Psoas muscle (tissue), 8 donors: Measurements from ENCODE around the gene RNASEL. TPM values are rescaled to one million over a fixed set of nuclear protein-coding genes. Genes with fewer than 3 reads are reported as not detected.

Experiments used
- ATAC-seq, 4 donors: fragments of 200-7000 bp; cut with Tn5 transposase; one replicate each; pipeline ENCODE4 v1.9.1; 2020; ENCODE audit warnings: moderate library complexity in 3 of 4, mild to moderate bottlenecking in 2 of 4
- DNase-seq, 2 donors: peaks; one replicate each; pipeline ENCODE4 v3.0.0-alpha.2; 2020
- H3K27ac ChIP-seq: fragments of 200-600 bp; one replicate; pipeline ENCODE4 v1.8.0; 2022
- H3K27me3 ChIP-seq, 3 donors: fragments of 200-600 bp in 1 of 3; one replicate each; pipeline versions ENCODE4 v1.6.1 to v1.8.0; 2013 to 2022; ENCODE audit warnings: low read length in 2 of 3, mild to moderate bottlenecking in 2 of 3, moderate library complexity in 1 of 3; ENCODE audit not compliant: insufficient read depth in 3 of 3
- H3K36me3 ChIP-seq, 2 donors: fragments of 200-600 bp in 1 of 2; one replicate each; pipeline versions ENCODE4 v1.6.1 to v1.8.0; 2013 to 2022; ENCODE audit warnings: low read depth in 1 of 2, mild to moderate bottlenecking in 1 of 2, moderate library complexity in 1 of 2; ENCODE audit not compliant: insufficient read depth in 1 of 2
- H3K4me1 ChIP-seq: fragments of 200-600 bp; one replicate; pipeline ENCODE4 v1.8.0; 2022
- H3K4me3 ChIP-seq: fragments of 200-600 bp; one replicate; pipeline ENCODE4 v1.8.0; 2022; ENCODE audit warnings: mild to moderate bottlenecking
- H3K9me3 ChIP-seq: fragments of 200-600 bp; one replicate; pipeline ENCODE4 v1.8.0; 2022
- WGBS, 3 donors: extraction: QIAGEN DNeasy Blood & Tissue Kit; methylation state at CpG; one replicate each; pipeline versions ENCODE4 v1.1.6 to v1.1.7; 2013; 5-methylcytosine and 5-hydroxymethylcytosine counted together
- intact Hi-C, 2 donors: fragments of 100-400 bp; cut with DNase I; formaldehyde crosslinking; loops; one replicate each; pipeline versions ENCODE4 v1.11.0 to v1.14.2; 2022
- polyA plus RNA-seq, 3 donors: library from polyadenylated mRNA; stranded (reverse); fragments of 200-250 nt; gene quantifications; one replicate each; pipeline ENCODE4 v1.2.3, GENCODE V29; 2013
- total RNA-seq, 4 donors: library from RNA; stranded (reverse); fragmentation: NEBNext Ultra II Directional in 2 of 4; extraction: Animal tissue kit (Norgen Biotek cat#: 25700) in 2 of 4; gene quantifications; one replicate each; pipeline versions ENCODE4 v1.2.1 to v1.2.4, GENCODE V29; 2021 to 2023
- TF ChIP-seq, protein P1 (sequence below): fragments of 200-600 bp; IDR thresholded peaks from one replicate; pipeline ENCODE4 v1.8.0; 2022; ENCODE audit warnings: antibody characterized with exemption
- donor health status: healthy with polysubstance abuse.
- donor health status: DM: no; HTN: no; CAD: no; lungs with moderate emphysema.
- donor health status: Bipolar disorder and iron deficiency.
- donor health status: healthy.
- donor health status: DM: yes; HTN: yes; CAD: no.
- donor health status: DM: no; HTN: no; CAD: no.
- donor health status: DM: no; HTN: no; CAD: no.
- donor health status: DM: yes; HTN: yes; CAD: no.

Gene RNASEL
- total and polyA plus RNA-seq, 7 donors: 0.61 to 4.4 (median 2.0) TPM

DNA sequence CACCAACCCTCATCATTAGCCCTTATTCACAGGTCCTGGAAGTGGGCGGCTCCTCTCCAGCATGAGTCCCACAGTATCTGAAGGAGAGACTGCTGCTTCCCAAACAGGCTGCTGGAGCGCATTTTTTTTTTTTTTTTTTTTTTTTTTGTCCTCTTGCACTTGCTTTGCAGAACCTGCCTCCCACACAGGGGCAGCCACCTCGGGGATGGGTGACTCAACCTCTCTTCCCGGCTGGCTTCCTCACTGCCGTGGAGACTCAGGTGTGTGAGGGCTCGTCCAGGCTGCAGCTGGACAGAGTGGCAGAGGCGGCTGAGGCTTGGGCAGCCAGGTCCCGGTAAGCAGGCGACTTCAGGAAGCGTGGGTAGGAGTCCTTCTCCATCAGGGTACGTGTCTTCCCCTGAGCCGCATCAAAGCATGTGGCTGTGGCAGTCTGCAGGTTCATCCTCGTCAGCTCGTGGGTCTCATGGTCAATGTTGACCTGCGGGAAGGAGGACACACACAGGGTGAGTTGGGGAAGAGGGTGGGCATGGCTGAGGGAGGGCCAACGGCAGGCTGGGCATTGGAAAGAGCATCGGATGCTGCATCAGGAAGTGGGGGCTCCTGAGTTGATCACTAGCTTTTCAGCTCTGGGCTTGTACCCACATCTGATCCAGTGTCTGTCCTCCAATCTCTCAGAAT is 11.1 kb upstream of the RNASEL start:
- intact Hi-C loops: loop anchor here (2.0 to 5.0 kb wide), 2 partner anchors 158 to 183 kb away; no protein-coding TSS in a partner anchor
- Histone ChIP-seq H3K27me3 (no peaks in the 10 kb centered on the region), H3K36me3 (peaks cover 0 to 22% of the 10 kb centered on the region in 2 donors), H3K4me1 (peaks cover 25% of the 10 kb centered on the region), H3K27ac (no peak overlapping the region), H3K4me3 (no peak overlapping the region), H3K9me3 (no peaks in the 10 kb centered on the region)
- 85 to 87% (median 87%) methylated on average over 16 to 17 of the region's 17 CpGs for WGBS, 3 donors
- TF ChIP-seq, protein P1, sequence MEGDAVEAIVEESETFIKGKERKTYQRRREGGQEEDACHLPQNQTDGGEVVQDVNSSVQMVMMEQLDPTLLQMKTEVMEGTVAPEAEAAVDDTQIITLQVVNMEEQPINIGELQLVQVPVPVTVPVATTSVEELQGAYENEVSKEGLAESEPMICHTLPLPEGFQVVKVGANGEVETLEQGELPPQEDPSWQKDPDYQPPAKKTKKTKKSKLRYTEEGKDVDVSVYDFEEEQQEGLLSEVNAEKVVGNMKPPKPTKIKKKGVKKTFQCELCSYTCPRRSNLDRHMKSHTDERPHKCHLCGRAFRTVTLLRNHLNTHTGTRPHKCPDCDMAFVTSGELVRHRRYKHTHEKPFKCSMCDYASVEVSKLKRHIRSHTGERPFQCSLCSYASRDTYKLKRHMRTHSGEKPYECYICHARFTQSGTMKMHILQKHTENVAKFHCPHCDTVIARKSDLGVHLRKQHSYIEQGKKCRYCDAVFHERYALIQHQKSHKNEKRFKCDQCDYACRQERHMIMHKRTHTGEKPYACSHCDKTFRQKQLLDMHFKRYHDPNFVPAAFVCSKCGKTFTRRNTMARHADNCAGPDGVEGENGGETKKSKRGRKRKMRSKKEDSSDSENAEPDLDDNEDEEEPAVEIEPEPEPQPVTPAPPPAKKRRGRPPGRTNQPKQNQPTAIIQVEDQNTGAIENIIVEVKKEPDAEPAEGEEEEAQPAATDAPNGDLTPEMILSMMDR: no peak
- ATAC-seq: no peak
- DNase-seq: no peak

DNA sequence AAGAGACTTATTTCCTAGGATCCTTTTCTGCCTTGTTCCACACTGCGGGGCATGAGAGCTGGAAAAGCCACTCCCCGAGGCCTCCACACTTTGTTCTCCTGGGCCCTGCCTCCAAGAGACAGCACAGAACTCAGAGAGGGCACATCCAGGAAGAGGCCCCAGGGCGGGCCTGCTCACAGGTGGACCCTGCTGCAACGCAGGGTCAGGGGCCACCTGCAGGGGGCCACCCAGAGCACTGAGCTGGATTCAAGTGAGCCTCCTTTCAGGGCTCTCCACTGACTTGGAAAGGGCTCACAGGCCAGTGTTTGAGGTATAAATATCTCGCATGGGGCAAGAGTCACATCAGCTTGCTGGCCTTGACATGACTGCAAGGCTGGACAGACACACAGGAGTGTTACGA is 10.3 kb upstream of the RNASEL start:
- Histone ChIP-seq H3K4me1 (peaks cover 22% of the 10 kb centered on the region), H3K36me3 (peaks cover 0 to 22% of the 10 kb centered on the region in 2 donors), H3K27ac (no peak overlapping the region), H3K9me3 (no peaks in the 10 kb centered on the region), H3K27me3 (no peaks in the 10 kb centered on the region), H3K4me3 (no peak overlapping the region)
- TF ChIP-seq, protein P1: peak; percentile 17
- peak in 1 of 4 donors; percentile 4 for ATAC-seq
- no peak for DNase-seq
- intact Hi-C loops: loop anchor here (5.0 to 10.0 kb wide), 3 partner anchors 512 to 1035 kb away; partner anchors contain the start of gene ARPC5 (in 1 of the 2)
- 64 to 74% (median 65%) methylated on average over 6 of the region's 6 CpGs for WGBS, 3 donors

DNA sequence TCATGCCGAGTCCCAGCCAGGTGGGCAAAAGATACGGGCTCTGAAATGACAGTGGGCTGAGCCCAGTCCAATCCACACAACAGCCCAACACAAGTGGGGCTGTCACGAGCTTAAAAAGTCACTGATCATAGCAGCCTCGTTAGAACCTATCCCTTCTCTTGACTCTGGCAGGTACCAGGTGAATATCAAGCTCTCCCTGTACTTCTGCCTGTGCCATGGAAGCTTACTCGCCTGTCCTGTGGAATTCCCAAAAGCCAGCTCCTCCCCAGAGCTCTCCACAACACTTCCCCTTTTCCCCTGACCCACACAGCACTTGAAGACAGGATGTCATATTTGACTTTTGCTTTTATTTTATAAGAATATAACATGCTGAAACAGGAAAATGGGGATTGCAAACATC is 9.2 kb upstream of the RNASEL start:
- intact Hi-C loops: loop anchor here (5.0 to 10.0 kb wide), 3 partner anchors 511 to 1037 kb away; partner anchors contain the start of gene ARPC5 (in 1 of the 2)
- H3K27me3 ChIP-seq: no peaks in the 10 kb centered on the region
- no peak overlapping the region for H3K4me3 ChIP-seq
- TF ChIP-seq, protein P1: no peak
- peaks cover 0 to 22% of the 10 kb centered on the region in 2 donors for H3K36me3 ChIP-seq
- H3K4me1 ChIP-seq: peaks cover 14% of the 10 kb centered on the region
- ATAC-seq (no peak), DNase-seq (no peak)
- no peaks in the 10 kb centered on the region for H3K9me3 ChIP-seq
- H3K27ac ChIP-seq: no peak overlapping the region
- WGBS, 3 donors: 74 to 83% (median 81%) methylated on average over 5 of the region's 5 CpGs

DNA sequence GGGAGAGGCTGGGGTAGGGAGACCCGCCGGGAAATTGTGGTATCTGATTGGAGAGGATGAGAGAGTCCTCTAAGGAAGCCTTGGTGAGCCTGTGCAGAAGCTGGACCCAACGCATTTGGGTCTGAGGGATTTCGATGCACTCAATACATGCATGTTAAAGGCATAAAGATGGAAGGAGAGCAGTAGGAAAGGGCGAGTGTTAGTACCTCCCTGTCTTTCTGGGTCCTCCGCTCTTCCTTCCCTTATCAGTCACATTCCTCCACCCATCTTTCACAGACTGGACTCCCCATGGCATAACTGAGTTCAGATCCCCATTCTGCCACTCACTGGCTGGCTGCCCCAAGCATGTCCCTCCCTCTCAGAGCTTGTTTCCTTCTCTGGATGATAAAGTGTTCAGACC is 7.9 kb upstream of the RNASEL start:
- DNase-seq: no peak
- H3K9me3 ChIP-seq: no peaks in the 10 kb centered on the region
- H3K27me3 ChIP-seq: no peaks in the 10 kb centered on the region
- TF ChIP-seq, protein P1: no peak
- peaks cover 0 to 22% of the 10 kb centered on the region in 2 donors for H3K36me3 ChIP-seq
- intact Hi-C loops: loop anchor here (5.0 to 10.0 kb wide), 3 partner anchors 510 to 1038 kb away; partner anchors contain the start of gene ARPC5 (in 1 of the 2)
- WGBS, 3 donors: 85 to 88% (median 87%) methylated on average over 6 of the region's 6 CpGs
- no peak for ATAC-seq
- H3K27ac ChIP-seq: no peak overlapping the region
- no peak overlapping the region for H3K4me3 ChIP-seq
- H3K4me1 ChIP-seq: peaks cover 13% of the 10 kb centered on the region
